ENCODE results near the gene CNN3.

DNA sequence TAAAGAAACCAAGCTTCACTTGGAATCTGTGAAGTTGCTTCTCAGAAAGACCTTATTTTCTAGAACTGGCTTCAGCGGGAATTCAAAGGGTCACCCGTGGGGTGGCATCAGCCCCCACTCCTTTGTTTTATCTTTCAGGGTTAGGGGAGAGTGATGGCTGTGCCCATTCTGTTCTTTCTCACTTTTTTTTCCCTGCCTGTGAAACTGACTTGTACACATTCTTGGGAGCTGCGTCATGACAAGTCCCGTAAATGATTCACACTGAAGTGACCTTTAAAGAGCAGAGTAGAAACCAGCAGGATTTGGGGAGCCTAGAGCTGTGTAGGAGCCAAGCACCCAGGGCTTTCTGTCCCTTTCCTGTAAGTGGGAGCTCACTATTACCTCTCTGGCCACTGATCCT is 63.0 kb downstream of the CNN3 start:
- TF ChIP-seq, protein P1, sequence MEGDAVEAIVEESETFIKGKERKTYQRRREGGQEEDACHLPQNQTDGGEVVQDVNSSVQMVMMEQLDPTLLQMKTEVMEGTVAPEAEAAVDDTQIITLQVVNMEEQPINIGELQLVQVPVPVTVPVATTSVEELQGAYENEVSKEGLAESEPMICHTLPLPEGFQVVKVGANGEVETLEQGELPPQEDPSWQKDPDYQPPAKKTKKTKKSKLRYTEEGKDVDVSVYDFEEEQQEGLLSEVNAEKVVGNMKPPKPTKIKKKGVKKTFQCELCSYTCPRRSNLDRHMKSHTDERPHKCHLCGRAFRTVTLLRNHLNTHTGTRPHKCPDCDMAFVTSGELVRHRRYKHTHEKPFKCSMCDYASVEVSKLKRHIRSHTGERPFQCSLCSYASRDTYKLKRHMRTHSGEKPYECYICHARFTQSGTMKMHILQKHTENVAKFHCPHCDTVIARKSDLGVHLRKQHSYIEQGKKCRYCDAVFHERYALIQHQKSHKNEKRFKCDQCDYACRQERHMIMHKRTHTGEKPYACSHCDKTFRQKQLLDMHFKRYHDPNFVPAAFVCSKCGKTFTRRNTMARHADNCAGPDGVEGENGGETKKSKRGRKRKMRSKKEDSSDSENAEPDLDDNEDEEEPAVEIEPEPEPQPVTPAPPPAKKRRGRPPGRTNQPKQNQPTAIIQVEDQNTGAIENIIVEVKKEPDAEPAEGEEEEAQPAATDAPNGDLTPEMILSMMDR (conservative IDR thresholded peaks at IDR 0.05; ENCODE audit: low read length) = no peak
- no peak for TF ChIP-seq EZH2phosphoT487 (IDR thresholded peaks at IDR 0.05; ENCODE audit: borderline replicate concordance)
